HCT116 (cell line): ENCODE data around the gene FOXO6. TPM values are rescaled to one million over a fixed set of nuclear protein-coding genes. Genes with fewer than 3 reads are reported as not detected.

ENCODE experiments used
- ATAC-seq: fragments of 200-7000 bp; cut with Tn5 transposase; 2 replicates; pipeline ENCODE4 v1.9.1; 2020; ENCODE audit warnings: mild to moderate bottlenecking, moderate library complexity
- BruUV-seq: library from RNA; stranded (reverse); fragments of 400-500 nt; replicated peaks from 2 replicates; lab custom pipeline; 2021; lab: Mats Ljungman, UMichigan
- CTCF ChIA-PET: fragments of 300-600 bp; sonication (Branson Sonifier 250); formaldehyde crosslinking; loops from one replicate; lab custom pipeline; 2021; ENCODE audit warnings: antibody characterized with exemption; lab: Charles Lee
- POLR2A ChIA-PET: fragments of 300-600, 350-600 bp; sonication (Branson Sonifier 250); formaldehyde crosslinking; loops from one replicate; lab custom pipeline; 2021; ENCODE audit warnings: antibody characterized with exemption; lab: Charles Lee
- RAD21 ChIA-PET, 2 experiments: fragments of 300-600 bp; sonication (Branson Sonifier 250); formaldehyde crosslinking; loops; one replicate each; lab custom pipeline; 2023; ENCODE audit warnings: low total read pairs in 2 of 2; ENCODE audit not compliant: uncharacterized antibody in 2 of 2, unreplicated experiment in 2 of 2, low non-redundant PET in 1 of 2; lab: Charles Lee
- DNase-seq: peaks from one replicate; pipeline ENCODE4 v3.0.0-alpha.2; 2010; ENCODE audit warnings: low read depth, low spot score
- H2AFZ ChIP-seq: fragments of 200-600 bp; shearing (Covaris generic), sonication (generic); 2 replicates; pipeline ENCODE4 v1.6.1; 2017; ENCODE audit warnings: low read depth, mixed run types, mixed read lengths, antibody characterized with exemption, low read length; ENCODE audit not compliant: poor library complexity, severe bottlenecking
- H3K27ac ChIP-seq: 2 replicates; pipeline ENCODE4 v1.5.1; 2012; ENCODE audit warnings: low read depth, low read length
- H3K27me3 ChIP-seq: fragments of 200-600 bp; sonication (generic); 2 replicates; pipeline ENCODE4 v1.6.1; 2016; ENCODE audit warnings: mixed run types, low read length, mixed read lengths; ENCODE audit not compliant: insufficient read depth
- H3K36me3 ChIP-seq, 2 experiments: fragments of 200-500 bp in 1 of 2; fragments of 200-600 bp in 1 of 2; sonication (Bioruptor generic) in 1 of 2; sonication (generic) in 1 of 2; 2 replicates each; pipeline versions ENCODE4 v1.5.1 to v1.6.1; 2014 to 2016; ENCODE audit warnings: low read length in 2 of 2, inconsistent platforms in 1 of 2, mixed read lengths in 1 of 2, mixed run types in 1 of 2; ENCODE audit not compliant: insufficient read depth in 2 of 2, control insufficient read depth in 1 of 2
- H3K4me1 ChIP-seq, 2 experiments: fragments of 200-600 bp in 1 of 2; sonication (generic) in 1 of 2; 2 replicates each; pipeline versions ENCODE4 v1.5.1 to v1.6.1; 2012 to 2017; ENCODE audit warnings: low read length in 2 of 2, inconsistent platforms in 1 of 2, mild to moderate bottlenecking in 1 of 2, mixed read lengths in 1 of 2, mixed run types in 1 of 2, moderate library complexity in 1 of 2; ENCODE audit not compliant: insufficient read depth in 2 of 2, control insufficient read depth in 1 of 2
- H3K4me2 ChIP-seq: fragments of 200-600 bp; sonication (generic); 2 replicates; pipeline ENCODE4 v1.6.1; 2017; ENCODE audit warnings: mixed run types, low read length, mixed read lengths
- H3K4me3 ChIP-seq, 2 experiments: fragments of 200-600 bp in 1 of 2; sonication (generic) in 1 of 2; replicated peaks in 1 of 2; 2 replicates each; pipeline ENCODE4 v1.5.1; 2011 to 2016; ENCODE audit warnings: low read length in 2 of 2, control low read depth in 1 of 2, low read depth in 1 of 2, mild to moderate bottlenecking in 1 of 2, mixed read lengths in 1 of 2, mixed run types in 1 of 2
- H3K79me2 ChIP-seq: fragments of 200-600 bp; sonication (generic); 2 replicates; pipeline ENCODE4 v1.6.1; 2017; ENCODE audit warnings: mild to moderate bottlenecking, mixed run types, low read length, moderate library complexity, mixed read lengths; ENCODE audit not compliant: insufficient read depth
- H3K9ac ChIP-seq: fragments of 200-600 bp; sonication (generic); 2 replicates; pipeline ENCODE4 v1.6.1; 2016; ENCODE audit warnings: low read length, mixed read lengths
- H3K9me2 ChIP-seq: fragments of 200-600 bp; sonication (generic), shearing (Covaris generic); 2 replicates; pipeline ENCODE4 v1.6.1; 2017; ENCODE audit warnings: mixed run types, mild to moderate bottlenecking, moderate library complexity; ENCODE audit not compliant: insufficient read depth
- H3K9me3 ChIP-seq, 2 experiments: fragments of 200-500 bp in 1 of 2; fragments of 200-600 bp in 1 of 2; sonication (Bioruptor generic) in 1 of 2; sonication (generic) in 1 of 2; 2 replicates each; pipeline ENCODE4 v1.6.1; 2014 to 2017; ENCODE audit warnings: low read length in 2 of 2, mixed read lengths in 2 of 2, inconsistent platforms in 1 of 2, low read depth in 1 of 2, mild to moderate bottlenecking in 1 of 2, mixed run types in 1 of 2, moderate library complexity in 1 of 2; ENCODE audit not compliant: control insufficient read depth in 1 of 2, insufficient read depth in 1 of 2
- H4K20me1 ChIP-seq: fragments of 200-600 bp; sonication (generic), shearing (Covaris generic); 2 replicates; pipeline ENCODE4 v1.6.1; 2017; ENCODE audit warnings: mixed run types, mild to moderate bottlenecking, moderate library complexity; ENCODE audit not compliant: insufficient read depth
- ATF3 ChIP-seq: IDR thresholded peaks from 2 replicates; pipeline ENCODE4 v1.6.1; 2012
- CEBPB ChIP-seq: IDR thresholded peaks from 2 replicates; pipeline ENCODE4 v1.6.1; 2012; ENCODE audit warnings: low read depth
- ELF1 ChIP-seq: IDR thresholded peaks from 2 replicates; pipeline ENCODE4 v1.6.1; 2012; ENCODE audit warnings: low read depth, borderline replicate concordance
- EZH2phosphoT487 ChIP-seq: fragments of 200-600 bp; IDR thresholded peaks from 2 replicates; pipeline ENCODE4 v1.6.1; 2018; ENCODE audit warnings: antibody characterized with exemption, borderline replicate concordance
- FOSL1 ChIP-seq: IDR thresholded peaks from 2 replicates; pipeline ENCODE4 v1.6.1; 2012; ENCODE audit warnings: low read depth
- REST ChIP-seq: IDR thresholded peaks from 2 replicates; pipeline ENCODE4 v1.6.1; 2012; ENCODE audit warnings: low read depth
- SIN3A ChIP-seq: IDR thresholded peaks from 2 replicates; pipeline ENCODE4 v1.6.1; 2012; ENCODE audit warnings: low read depth
- SRF ChIP-seq: IDR thresholded peaks from 2 replicates; pipeline ENCODE4 v1.6.1; 2012; ENCODE audit warnings: low read depth
- YY1 ChIP-seq: IDR thresholded peaks from 2 replicates; pipeline ENCODE4 v1.6.1; 2011; ENCODE audit warnings: low read length, low read depth, moderate library complexity, mild to moderate bottlenecking; ENCODE audit not compliant: insufficient replicate concordance; ENCODE audit errors: extremely low read depth
- ZBTB33 ChIP-seq: IDR thresholded peaks from 2 replicates; pipeline ENCODE4 v1.6.1; 2011; ENCODE audit warnings: mild to moderate bottlenecking, low read length, moderate library complexity; ENCODE audit not compliant: insufficient replicate concordance; ENCODE audit errors: extremely low read depth
- ZFX ChIP-seq: fragments of 450-650 bp; IDR thresholded peaks from 2 replicates; pipeline ENCODE4 v1.6.1; 2017
- intact Hi-C: fragments of 100-400 bp; cut with micrococcal nuclease; formaldehyde crosslinking; loops from 2 replicates; pipeline ENCODE4 v1.10.0; 2022
- total RNA-seq: library from RNA; stranded (reverse); gene quantifications from one replicate; pipeline ENCODE4 v1.2.1, GENCODE V29; 2021; ENCODE audit not compliant: unreplicated experiment

Gene FOXO6
- total RNA-seq, 1 experiment from 2014 or later, result 7.0 TPM

- no TSS peak for BruUV-seq
- Histone ChIP-seq H3K27me3 (no peaks in the 10 kb centered on the region), H3K4me3 (no peak overlapping the region), H3K4me1 (peaks cover 26 to 45% of the 10 kb centered on the region in 2 experiments), H4K20me1 (no peaks in the 10 kb centered on the region), H3K9me2 (no peaks in the 10 kb centered on the region), H3K27ac (no peak overlapping the region), H3K4me2 (no peak overlapping the region), H2AFZ (no peak overlapping the region), H3K9me3 (no peaks in the 10 kb centered on the region), H3K79me2 (no peaks in the 10 kb centered on the region), H3K36me3 (no peaks in the 10 kb centered on the region), H3K9ac (no peak overlapping the region)
- ChIA-PET RAD21 (no interaction called here), CTCF (interaction anchor here (1.0 kb wide), 1 partner anchor 61 kb away, joined by 3 read pairs; no protein-coding TSS in a partner anchor), POLR2A (interaction anchor here (1.3 kb wide), 1 partner anchor 16 kb away, joined by 4 read pairs; no protein-coding TSS in a partner anchor)
- TF ChIP-seq SRF (no peak), YY1 (no peak), SIN3A (no peak), ELF1 (no peak), ZBTB33 (no peak), ATF3 (no peak), CEBPB (no peak), REST (no peak), FOSL1 (no peak), EZH2phosphoT487 (no peak), ZFX (no peak)
- no peak for DNase-seq
- no peak for ATAC-seq
- intact Hi-C loops, result no loop called here
These were observed 3.7 kb upstream of the FOXO6 start for GRCh38 chr1:41357451-41358101.
